Neural cell (in vitro differentiated cells): ENCODE results near the gene PDHX. TPM values are rescaled to one million over a fixed set of nuclear protein-coding genes. Genes with fewer than 3 reads are reported as not detected.

Experiments used
- H2AFZ ChIP-seq: fragments of 200-600, 300-800 bp; sonication (generic), shearing (Covaris generic); 2 replicates; pipeline ENCODE4 v1.6.0; 2014; ENCODE audit warnings: low read depth, mild to moderate bottlenecking, antibody characterized with exemption, low read length, moderate library complexity
- H3F3A ChIP-seq: fragments of 200-600 bp; shearing (Covaris generic); 2 replicates; pipeline ENCODE4 v1.6.1; 2016; ENCODE audit warnings: mild to moderate bottlenecking, moderate library complexity, mixed read lengths, antibody characterized with exemption, low read length; ENCODE audit not compliant: insufficient read depth, poor library complexity, severe bottlenecking
- H3K27ac ChIP-seq: fragments of 200-600, 300-800 bp; sonication (generic), shearing (Covaris generic); 2 replicates; pipeline ENCODE4 v1.5.1; 2014; ENCODE audit warnings: mild to moderate bottlenecking, low read length, moderate library complexity
- H3K27me3 ChIP-seq: fragments of 300-800, 200-600 bp; sonication (generic), shearing (Covaris generic); 2 replicates; pipeline ENCODE4 v1.6.0; 2014; ENCODE audit warnings: mild to moderate bottlenecking, low read depth, low read length, moderate library complexity; ENCODE audit not compliant: insufficient read depth
- H3K36me3 ChIP-seq: fragments of 300-800, 200-600 bp; sonication (generic), shearing (Covaris generic); 2 replicates; pipeline ENCODE4 v1.5.1; 2014; ENCODE audit warnings: mild to moderate bottlenecking, antibody characterized with exemption, low read length, moderate library complexity; ENCODE audit not compliant: insufficient read depth
- H3K4me2 ChIP-seq: fragments of 300-800, 200-600 bp; sonication (generic), shearing (Covaris generic); 2 replicates; pipeline ENCODE4 v1.6.0; 2014; ENCODE audit warnings: mild to moderate bottlenecking, low read length
- H3K4me3 ChIP-seq: fragments of 300-800, 200-600 bp; sonication (generic), shearing (Covaris generic); 2 replicates; pipeline ENCODE4 v1.5.1; 2014; ENCODE audit warnings: mild to moderate bottlenecking, low read length, moderate library complexity
- H3K79me2 ChIP-seq: fragments of 200-600 bp; shearing (Covaris generic); replicated peaks from 2 replicates; pipeline ENCODE4 v1.6.0; 2014; ENCODE audit warnings: mild to moderate bottlenecking, low read length, moderate library complexity; ENCODE audit not compliant: insufficient read depth
- H3K9ac ChIP-seq: fragments of 300-800, 200-600 bp; sonication (generic), shearing (Covaris generic); 2 replicates; pipeline ENCODE4 v1.6.1; 2016; ENCODE audit warnings: mild to moderate bottlenecking, low read length, mixed read lengths
- H3K9me2 ChIP-seq: fragments of 200-600 bp; shearing (Covaris generic); 2 replicates; pipeline ENCODE4 v1.6.1; 2016; ENCODE audit warnings: mild to moderate bottlenecking, low read length, mixed read lengths; ENCODE audit not compliant: insufficient read depth
- H3K9me3 ChIP-seq: fragments of 200-600, 300-800 bp; sonication (generic), shearing (Covaris generic); 2 replicates; pipeline ENCODE4 v1.6.1; 2016; ENCODE audit warnings: mild to moderate bottlenecking, mixed run types, low read length, moderate library complexity, mixed read lengths
- H4K20me1 ChIP-seq: fragments of 200-600 bp; shearing (Covaris generic); 2 replicates; pipeline ENCODE4 v1.6.1; 2016; ENCODE audit warnings: mild to moderate bottlenecking, mixed run types; ENCODE audit not compliant: insufficient read depth
- EP300 ChIP-seq: fragments of 450-650 bp; conservative IDR thresholded peaks from 2 replicates; pipeline ENCODE4 v1.6.1; 2014; ENCODE audit warnings: antibody characterized with exemption, mild to moderate bottlenecking, moderate library complexity; ENCODE audit not compliant: poor library complexity, severe bottlenecking
- EZH2 ChIP-seq: fragments of 200-600, 300-800 bp; shearing (Covaris generic), sonication (generic); IDR thresholded peaks from 2 replicates; pipeline ENCODE4 v1.6.1; 2014; ENCODE audit warnings: antibody characterized with exemption, low read length, borderline replicate concordance, mild to moderate bottlenecking; ENCODE audit not compliant: insufficient read depth, poor library complexity, severe bottlenecking
- MXI1 ChIP-seq: fragments of 450-650 bp; conservative IDR thresholded peaks from 2 replicates; pipeline ENCODE4 v1.6.1; 2014; ENCODE audit warnings: antibody characterized with exemption, mild to moderate bottlenecking; ENCODE audit not compliant: poor library complexity, severe bottlenecking
- POLR2AphosphoS5 ChIP-seq: IDR thresholded peaks from 2 replicates; pipeline ENCODE4 v1.6.1; 2012
- RAD21 ChIP-seq: fragments of 450-650 bp; conservative IDR thresholded peaks from 2 replicates; pipeline ENCODE4 v1.6.1; 2014; ENCODE audit warnings: antibody characterized with exemption, mild to moderate bottlenecking, moderate library complexity
- REST ChIP-seq: IDR thresholded peaks from 2 replicates; pipeline ENCODE4 v1.6.1; 2012; ENCODE audit warnings: borderline replicate concordance
- SMC3 ChIP-seq: fragments of 450-650 bp; conservative IDR thresholded peaks from 2 replicates; pipeline ENCODE4 v1.6.1; 2014; ENCODE audit warnings: antibody characterized with exemption, mild to moderate bottlenecking, moderate library complexity; ENCODE audit not compliant: poor library complexity
- TAF1 ChIP-seq: IDR thresholded peaks from 2 replicates; pipeline ENCODE4 v1.6.1; 2012; ENCODE audit warnings: low read depth
- polyA plus RNA-seq: library from polyadenylated mRNA; depleted of rRNA; stranded (reverse); fragments of >200 nt; gene quantifications from 2 replicates; pipeline ENCODE4 v1.2.3, GENCODE V29; 2014
- TF ChIP-seq, protein P1 (sequence below): fragments of 450-650 bp; IDR thresholded peaks from 2 replicates; pipeline ENCODE4 v1.5.1; 2014; ENCODE audit warnings: antibody characterized with exemption, mild to moderate bottlenecking, moderate library complexity; ENCODE audit not compliant: poor library complexity, severe bottlenecking

The PDHX gene
- polyA plus RNA-seq, 1 donor from 2014 or later: 59.8 TPM

DNA sequence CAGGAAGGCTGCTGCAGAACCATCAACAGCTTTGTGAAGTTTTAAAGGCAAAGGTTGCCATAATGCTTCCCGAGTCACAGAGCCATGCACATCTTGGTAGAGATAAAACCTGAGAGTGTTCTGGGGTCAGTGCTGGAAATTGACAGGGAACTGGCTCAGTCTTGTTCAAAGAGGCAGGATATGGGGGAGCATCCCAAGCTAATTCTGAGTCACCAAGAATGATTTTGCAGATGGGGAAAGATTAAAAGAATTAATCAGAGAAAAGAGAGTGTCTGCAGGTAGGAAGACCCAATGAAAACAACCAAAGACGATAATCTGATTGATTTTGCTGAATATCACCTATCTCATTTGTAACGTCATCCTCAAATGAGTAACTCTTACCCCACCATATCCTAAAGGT, 122.7 kb downstream of the PDHX start:
- no peaks in the 10 kb centered on the region for H3K27me3 ChIP-seq
- no peaks in the 10 kb centered on the region for H4K20me1 ChIP-seq
- no peak overlapping the region for H3K27ac ChIP-seq
- H3K4me3 ChIP-seq: no peak overlapping the region
- H3K9me3 ChIP-seq: no peaks in the 10 kb centered on the region
- no peaks in the 10 kb centered on the region for H3K36me3 ChIP-seq
- no peak overlapping the region for H3K9ac ChIP-seq
- no peak for TF ChIP-seq REST
- TF ChIP-seq RAD21: no peak
- TF ChIP-seq POLR2AphosphoS5: no peak
- no peak for TF ChIP-seq EP300
- no peak for TF ChIP-seq EZH2
- no peak for TF ChIP-seq TAF1
- TF ChIP-seq SMC3: no peak
- no peak for TF ChIP-seq MXI1
- TF ChIP-seq, protein P1, sequence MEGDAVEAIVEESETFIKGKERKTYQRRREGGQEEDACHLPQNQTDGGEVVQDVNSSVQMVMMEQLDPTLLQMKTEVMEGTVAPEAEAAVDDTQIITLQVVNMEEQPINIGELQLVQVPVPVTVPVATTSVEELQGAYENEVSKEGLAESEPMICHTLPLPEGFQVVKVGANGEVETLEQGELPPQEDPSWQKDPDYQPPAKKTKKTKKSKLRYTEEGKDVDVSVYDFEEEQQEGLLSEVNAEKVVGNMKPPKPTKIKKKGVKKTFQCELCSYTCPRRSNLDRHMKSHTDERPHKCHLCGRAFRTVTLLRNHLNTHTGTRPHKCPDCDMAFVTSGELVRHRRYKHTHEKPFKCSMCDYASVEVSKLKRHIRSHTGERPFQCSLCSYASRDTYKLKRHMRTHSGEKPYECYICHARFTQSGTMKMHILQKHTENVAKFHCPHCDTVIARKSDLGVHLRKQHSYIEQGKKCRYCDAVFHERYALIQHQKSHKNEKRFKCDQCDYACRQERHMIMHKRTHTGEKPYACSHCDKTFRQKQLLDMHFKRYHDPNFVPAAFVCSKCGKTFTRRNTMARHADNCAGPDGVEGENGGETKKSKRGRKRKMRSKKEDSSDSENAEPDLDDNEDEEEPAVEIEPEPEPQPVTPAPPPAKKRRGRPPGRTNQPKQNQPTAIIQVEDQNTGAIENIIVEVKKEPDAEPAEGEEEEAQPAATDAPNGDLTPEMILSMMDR: no peak
- no peak overlapping the region for H3K4me2 ChIP-seq
- H2AFZ ChIP-seq: no peak overlapping the region
- no peaks in the 10 kb centered on the region for H3K79me2 ChIP-seq
- H3F3A ChIP-seq: no peaks in the 10 kb centered on the region
- H3K9me2 ChIP-seq: no peaks in the 10 kb centered on the region

DNA sequence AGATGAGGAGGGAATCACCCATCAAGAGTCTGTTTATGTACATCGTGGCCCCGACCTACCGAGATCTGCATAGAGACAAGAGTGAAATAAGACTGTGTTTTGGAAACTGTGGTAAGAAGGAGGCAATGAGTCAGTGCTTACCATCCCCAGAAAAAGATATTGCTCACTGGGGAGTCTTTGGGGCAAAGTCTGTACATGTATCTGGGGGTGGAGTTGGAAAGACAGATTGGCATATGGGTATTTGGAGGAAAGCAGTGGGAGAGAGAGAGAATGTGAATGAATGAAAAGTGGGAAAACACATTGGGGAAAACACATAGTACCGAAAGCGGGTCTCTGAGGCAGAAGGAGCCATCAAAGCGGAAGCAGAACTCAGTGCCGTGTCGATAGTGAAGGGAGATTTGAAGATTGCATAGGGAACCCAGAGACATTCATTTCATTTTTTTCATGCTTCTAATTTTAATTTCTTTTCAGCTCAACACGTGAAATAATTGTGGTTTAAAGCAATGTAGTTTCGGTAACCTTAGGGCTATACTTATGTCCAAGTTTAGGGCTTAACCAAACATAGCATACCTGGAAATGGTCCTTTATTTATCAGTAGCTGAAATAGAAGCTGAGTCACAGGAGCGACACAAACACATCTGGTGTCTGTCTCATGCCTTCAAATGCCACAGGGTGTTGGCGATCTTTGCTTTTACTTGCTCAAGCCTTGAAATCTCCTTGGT, 124.0 kb downstream of the PDHX start:
- H4K20me1 ChIP-seq: no peaks in the 10 kb centered on the region
- H3K27me3 ChIP-seq: no peaks in the 10 kb centered on the region
- no peak overlapping the region for H3K4me3 ChIP-seq
- no peak overlapping the region for H3K9ac ChIP-seq
- H3K36me3 ChIP-seq: no peaks in the 10 kb centered on the region
- H3K9me3 ChIP-seq: no peaks in the 10 kb centered on the region
- TF ChIP-seq MXI1: no peak
- TF ChIP-seq POLR2AphosphoS5: no peak
- TF ChIP-seq, protein P1: no peak
- no peak for TF ChIP-seq SMC3
- no peak for TF ChIP-seq REST
- TF ChIP-seq EZH2: no peak
- TF ChIP-seq RAD21: no peak
- no peak for TF ChIP-seq TAF1
- no peak for TF ChIP-seq EP300
- no peaks in the 10 kb centered on the region for H3K79me2 ChIP-seq
- no peaks in the 10 kb centered on the region for H3F3A ChIP-seq
- H3K9me2 ChIP-seq: no peaks in the 10 kb centered on the region
- no peak overlapping the region for H2AFZ ChIP-seq
- no peak overlapping the region for H3K4me2 ChIP-seq
- H3K27ac ChIP-seq: no peak overlapping the region
